ENCODE data around the gene PITPNB. TPM values are rescaled to one million over a fixed set of nuclear protein-coding genes. Genes with fewer than 3 reads are reported as not detected.
A peak's percentile ranks its signal among the peaks of the same experiment; 100 is the strongest.

Gene PITPNB
- total RNA-seq, 2 donors from 2014 or later: 105 to 123 TPM

- no peaks in the 10 kb centered on the region for H3K27me3 Mint-ChIP-seq
- no peak for ATAC-seq
These were observed 16.8 kb upstream of the PITPNB start for GRCh38 chr22:27935897-27936296.

GRCh38 chr22:27934069-27934468, 15.0 kb upstream of the PITPNB start:
- no peaks in the 10 kb centered on the region for H3K27me3 Mint-ChIP-seq

More at GRCh38 chr22:27935897-27936296, 16.8 kb upstream of the PITPNB start:
- H3K36me3 Mint-ChIP-seq: no peaks in the 10 kb centered on the region
- H3K4me3 Mint-ChIP-seq: no peak overlapping the region
- DNase-seq (ENCODE audit: low spot score): no peak
- no peak overlapping the region for H3K27ac Mint-ChIP-seq
- no peaks in the 10 kb centered on the region for H3K9me3 Mint-ChIP-seq
- H3K4me1 Mint-ChIP-seq (ENCODE audit: low read depth in 2 of 2): no peaks in the 10 kb centered on the region

GRCh38 chr22:27933186-27933983, 14.3 kb upstream of the PITPNB start:
- no peak for DNase-seq (ENCODE audit: low spot score)
- no peaks in the 10 kb centered on the region for H3K36me3 Mint-ChIP-seq

More at GRCh38 chr22:27934069-27934468, 15.0 kb upstream of the PITPNB start:
- Mint-ChIP-seq H3K4me3 (no peak overlapping the region), H3K4me1 (ENCODE audit: low read depth in 2 of 2) (no peaks in the 10 kb centered on the region), H3K9me3 (no peaks in the 10 kb centered on the region), H3K36me3 (no peaks in the 10 kb centered on the region), H3K27ac (no peak overlapping the region)
- no peak for ATAC-seq
- no peak for DNase-seq (ENCODE audit: low spot score)

GRCh38 chr22:27930331-27931060, 11.4 kb upstream of the PITPNB start:
- Mint-ChIP-seq H3K4me3 (no peak overlapping the region), H3K27me3 (no peaks in the 10 kb centered on the region), H3K9me3 (no peaks in the 10 kb centered on the region), H3K4me1 (ENCODE audit: low read depth in 2 of 2) (peaks cover 0 to under 1% of the 10 kb centered on the region in 2 donors), H3K27ac (no peak overlapping the region), H3K36me3 (no peaks in the 10 kb centered on the region)
- ATAC-seq (no peak), DNase-seq (ENCODE audit: low spot score) (no peak)

More at GRCh38 chr22:27933186-27933983, 14.3 kb upstream of the PITPNB start:
- no peaks in the 10 kb centered on the region for H3K9me3 Mint-ChIP-seq
- no peaks in the 10 kb centered on the region for H3K4me1 Mint-ChIP-seq (ENCODE audit: low read depth in 2 of 2)
- H3K4me3 Mint-ChIP-seq: no peak overlapping the region
- no peaks in the 10 kb centered on the region for H3K27me3 Mint-ChIP-seq
- no peak overlapping the region for H3K27ac Mint-ChIP-seq
- no peak for ATAC-seq

- H3K27me3 Mint-ChIP-seq: no peaks in the 10 kb centered on the region
These were observed 8.6 kb upstream of the PITPNB start for GRCh38 chr22:27927608-27928007.

GRCh38 chr22:27925331-27925730, 6.3 kb upstream of the PITPNB start:
- H3K4me3 Mint-ChIP-seq: no peak overlapping the region
- no peak overlapping the region for H3K27ac Mint-ChIP-seq
- H3K27me3 Mint-ChIP-seq: no peaks in the 10 kb centered on the region
- no peak for ATAC-seq
- peaks cover 6% of the 10 kb centered on the region for H3K36me3 Mint-ChIP-seq
- H3K9me3 Mint-ChIP-seq: no peaks in the 10 kb centered on the region
- peaks cover 6 to 15% of the 10 kb centered on the region in 2 donors for H3K4me1 Mint-ChIP-seq (ENCODE audit: low read depth in 2 of 2)
- DNase-seq (ENCODE audit: low spot score): no peak

More at GRCh38 chr22:27927608-27928007, 8.6 kb upstream of the PITPNB start:
- Mint-ChIP-seq H3K27ac (no peak overlapping the region), H3K4me1 (ENCODE audit: low read depth in 2 of 2) (peaks cover 3 to 4% of the 10 kb centered on the region in 2 donors), H3K36me3 (no peaks in the 10 kb centered on the region), H3K9me3 (no peaks in the 10 kb centered on the region), H3K4me3 (no peak overlapping the region)
- ATAC-seq (no peak), DNase-seq (ENCODE audit: low spot score) (no peak)

GRCh38 chr22:27919942-27920755, 1.1 kb upstream of the PITPNB start:
- Mint-ChIP-seq H3K9me3 (no peaks in the 10 kb centered on the region), H3K27me3 (no peaks in the 10 kb centered on the region), H3K36me3 (peaks cover 15% of the 10 kb centered on the region), H3K4me3 (peak overlapping the region; percentile 88), H3K4me1 (ENCODE audit: low read depth in 2 of 2) (peaks cover 40 to 51% of the 10 kb centered on the region in 2 donors), H3K27ac (peak overlapping the region; percentile 95 to 97)
- ATAC-seq (peak; percentile 43 to 57), DNase-seq (ENCODE audit: low spot score) (peak; percentile 66)

GRCh38 chr22:27918341-27919221, 475 bp downstream of the PITPNB start:
- peaks cover 15% of the 10 kb centered on the region for H3K36me3 Mint-ChIP-seq
- peak overlapping the region; percentile 95 to 97 for H3K27ac Mint-ChIP-seq
- H3K4me3 Mint-ChIP-seq: peak overlapping the region; percentile 88
- H3K4me1 Mint-ChIP-seq (ENCODE audit: low read depth in 2 of 2): peaks cover 46 to 59% of the 10 kb centered on the region in 2 donors
- H3K9me3 Mint-ChIP-seq: no peaks in the 10 kb centered on the region
- peak; percentile 66 to 71 for ATAC-seq
- DNase-seq (ENCODE audit: low spot score): peak; percentile 78
- H3K27me3 Mint-ChIP-seq: no peaks in the 10 kb centered on the region

GRCh38 chr22:27915986-27916385, 3.1 kb downstream of the PITPNB start:
- Mint-ChIP-seq H3K27ac (peak overlapping the region in 1 of 2 donors; percentile 9), H3K27me3 (no peaks in the 10 kb centered on the region), H3K4me1 (ENCODE audit: low read depth in 2 of 2) (peaks cover 55 to 58% of the 10 kb centered on the region in 2 donors), H3K36me3 (peaks cover 10% of the 10 kb centered on the region), H3K9me3 (no peaks in the 10 kb centered on the region), H3K4me3 (peak overlapping the region; percentile 41)
- no peak for DNase-seq (ENCODE audit: low spot score)
- no peak for ATAC-seq

- no peaks in the 10 kb centered on the region for H3K27me3 Mint-ChIP-seq
- peaks cover 20% of the 10 kb centered on the region for H3K36me3 Mint-ChIP-seq
- no peaks in the 10 kb centered on the region for H3K9me3 Mint-ChIP-seq
- DNase-seq (ENCODE audit: low spot score) (no peak), ATAC-seq (no peak)
- H3K4me1 Mint-ChIP-seq (ENCODE audit: low read depth in 2 of 2): peaks cover 38 to 40% of the 10 kb centered on the region in 2 donors
- no peak overlapping the region for H3K27ac Mint-ChIP-seq
- H3K4me3 Mint-ChIP-seq: no peak overlapping the region
These were observed 5.8 kb downstream of the PITPNB start for GRCh38 chr22:27913162-27913741.

GRCh38 chr22:27912101-27912500, 7.0 kb downstream of the PITPNB start:
- ATAC-seq (no peak), DNase-seq (ENCODE audit: low spot score) (no peak)
- no peaks in the 10 kb centered on the region for H3K9me3 Mint-ChIP-seq
- no peaks in the 10 kb centered on the region for H3K27me3 Mint-ChIP-seq
- H3K36me3 Mint-ChIP-seq: peaks cover 17% of the 10 kb centered on the region
- no peak overlapping the region for H3K4me3 Mint-ChIP-seq
- peaks cover 33 to 34% of the 10 kb centered on the region in 2 donors for H3K4me1 Mint-ChIP-seq (ENCODE audit: low read depth in 2 of 2)
- peak overlapping the region in 1 of 2 donors; percentile 22 for H3K27ac Mint-ChIP-seq

- peaks cover 30 to 34% of the 10 kb centered on the region in 2 donors for H3K4me1 Mint-ChIP-seq (ENCODE audit: low read depth in 2 of 2)
These were observed 7.7 kb downstream of the PITPNB start for GRCh38 chr22:27911330-27911729.

More at GRCh38 chr22:27911330-27911729, 7.7 kb downstream of the PITPNB start:
- Mint-ChIP-seq H3K9me3 (no peaks in the 10 kb centered on the region), H3K27ac (no peak overlapping the region), H3K27me3 (no peaks in the 10 kb centered on the region), H3K36me3 (peaks cover 20% of the 10 kb centered on the region), H3K4me3 (no peak overlapping the region)
- ATAC-seq (no peak), DNase-seq (ENCODE audit: low spot score) (no peak)
